ENCODE data around the gene CLRN1.

The CLRN1 gene

GRCh38 chr3:150975992-150976368 lies 3.5 kb upstream of the CLRN1 start:
- DNase-seq (ENCODE audit: low spot score): no peak

- DNase-seq (ENCODE audit: low spot score): no peak
These were observed 2.8 kb upstream of the CLRN1 start for GRCh38 chr3:150975086-150975991.

- DNase-seq (ENCODE audit: low spot score): peak; percentile 8
These were observed 1.7 kb downstream of the CLRN1 start for GRCh38 chr3:150970665-150971324.

- no peak for DNase-seq (ENCODE audit: low spot score)
These were observed 4.0 kb downstream of the CLRN1 start for GRCh38 chr3:150968341-150969035.

GRCh38 chr3:150965436-150965835 lies 7.1 kb downstream of the CLRN1 start:
- DNase-seq (ENCODE audit: low spot score): no peak

GRCh38 chr3:150961949-150962348 lies 10.6 kb downstream of the CLRN1 start:
- no peak for DNase-seq (ENCODE audit: low spot score)

- DNase-seq (ENCODE audit: low spot score): no peak
These were observed 11.5 kb downstream of the CLRN1 start for GRCh38 chr3:150960708-150961684.

- no peak for DNase-seq (ENCODE audit: low spot score)
These were observed 13.8 kb downstream of the CLRN1 start for GRCh38 chr3:150958683-150959082.

- DNase-seq (ENCODE audit: low spot score): peak; percentile 5
These were observed 16.2 kb downstream of the CLRN1 start for GRCh38 chr3:150956376-150956775.

GRCh38 chr3:150951923-150952322 lies 20.6 kb downstream of the CLRN1 start:
- no peak for DNase-seq (ENCODE audit: low spot score)

- no peak for DNase-seq (ENCODE audit: low spot score)
These were observed 27.1 kb downstream of the CLRN1 start for GRCh38 chr3:150945226-150946032.

- DNase-seq (ENCODE audit: low spot score): no peak
These were observed 30.3 kb downstream of the CLRN1 start for GRCh38 chr3:150942221-150942620.

GRCh38 chr3:150936693-150937092 lies 35.8 kb downstream of the CLRN1 start:
- no peak for DNase-seq (ENCODE audit: low spot score)

GRCh38 chr3:150933473-150933995 lies 39.0 kb downstream of the CLRN1 start:
- DNase-seq (ENCODE audit: low spot score): no peak

- no peak for DNase-seq (ENCODE audit: low spot score)
These were observed 40.8 kb downstream of the CLRN1 start for GRCh38 chr3:150931745-150932144.

GRCh38 chr3:150930839-150931238 lies 41.7 kb downstream of the CLRN1 start:
- DNase-seq (ENCODE audit: low spot score): no peak

- DNase-seq (ENCODE audit: low spot score): no peak
These were observed 44.3 kb downstream of the CLRN1 start for GRCh38 chr3:150928234-150928633.

GRCh38 chr3:150926328-150926727 lies 46.2 kb downstream of the CLRN1 start:
- DNase-seq (ENCODE audit: low spot score): no peak

- no peak for DNase-seq (ENCODE audit: low spot score)
These were observed 46.8 kb downstream of the CLRN1 start for GRCh38 chr3:150925751-150926201.

- DNase-seq (ENCODE audit: low spot score): no peak
These were observed 49.9 kb downstream of the CLRN1 start for GRCh38 chr3:150922611-150923010.

All from hepatic stellate cell (primary cell).